Osteoblast (primary cell): ENCODE data around the gene TRMT1L. TPM values are rescaled to one million over a fixed set of nuclear protein-coding genes. Genes with fewer than 3 reads are reported as not detected.
A peak's percentile ranks its signal among the peaks of the same experiment; 100 is the strongest.

Source experiments
- DNase-seq: peaks from one replicate; pipeline ENCODE4 v3.0.0; 2011; ENCODE audit warnings: low spot score, mixed read lengths; ENCODE audit not compliant: insufficient read length; ENCODE audit errors: missing footprints
- H2AFZ ChIP-seq: 2 replicates; pipeline ENCODE4 v1.6.0; 2011; ENCODE audit warnings: mild to moderate bottlenecking, low read length
- H3K27ac ChIP-seq: 2 replicates; pipeline ENCODE4 v1.5.1; 2011; ENCODE audit warnings: mild to moderate bottlenecking, low read depth, low read length, moderate library complexity
- H3K27me3 ChIP-seq: 2 replicates; pipeline ENCODE4 v1.6.0; 2012; ENCODE audit warnings: mild to moderate bottlenecking, control low read depth, inconsistent platforms, low read length, moderate library complexity; ENCODE audit not compliant: insufficient read depth
- H3K36me3 ChIP-seq: 2 replicates; pipeline ENCODE4 v1.5.1; 2011; ENCODE audit warnings: mild to moderate bottlenecking, low read length, control low read depth, moderate library complexity; ENCODE audit not compliant: insufficient read depth
- H3K4me1 ChIP-seq: 2 replicates; pipeline ENCODE4 v1.5.1; 2011; ENCODE audit warnings: mild to moderate bottlenecking, low read length, control low read depth, moderate library complexity; ENCODE audit not compliant: insufficient read depth
- H3K4me2 ChIP-seq: 2 replicates; pipeline ENCODE4 v1.6.0; 2011; ENCODE audit warnings: mild to moderate bottlenecking, low read length; ENCODE audit not compliant: insufficient read depth
- H3K4me3 ChIP-seq: fragments of 200-600 bp; sonication (generic); 3 replicates; pipeline ENCODE4 v1.5.1; 2012; ENCODE audit warnings: mild to moderate bottlenecking, low read length, inconsistent platforms; ENCODE audit not compliant: insufficient read depth
- H3K79me2 ChIP-seq: 2 replicates; pipeline ENCODE4 v1.6.0; 2012; ENCODE audit warnings: mild to moderate bottlenecking, low read length, control low read depth, inconsistent platforms; ENCODE audit not compliant: insufficient read depth
- H3K9me3 ChIP-seq: 2 replicates; pipeline ENCODE4 v1.5.1; 2011; ENCODE audit warnings: low read depth, low read length, control low read depth
- H4K20me1 ChIP-seq: 2 replicates; pipeline ENCODE4 v1.6.0; 2012; ENCODE audit warnings: mild to moderate bottlenecking, low read length, control low read depth; ENCODE audit not compliant: insufficient read depth
- CTCF ChIP-seq: IDR thresholded peaks from 2 replicates; pipeline ENCODE4 v1.5.1; 2011; ENCODE audit warnings: mild to moderate bottlenecking, low read depth, low read length, moderate library complexity; ENCODE audit errors: extremely low read depth
- total RNA-seq: library from RNA; depleted of rRNA; stranded (reverse); fragments of >200 nt; gene quantifications from 2 replicates; pipeline ENCODE4 v1.2.3, GENCODE V29; 2012

The TRMT1L gene
- total RNA-seq, 1 donor = 12.3 TPM

- H3K36me3 ChIP-seq = peaks cover 8% of the 10 kb centered on the region
- no peak overlapping the region for H2AFZ ChIP-seq
- peak overlapping the region; percentile 95 for H3K27ac ChIP-seq
- no peaks in the 10 kb centered on the region for H3K27me3 ChIP-seq
- H3K4me3 ChIP-seq = peak overlapping the region; percentile 91
- H3K9me3 ChIP-seq = no peaks in the 10 kb centered on the region
- H4K20me1 ChIP-seq = no peaks in the 10 kb centered on the region
- H3K79me2 ChIP-seq = peaks cover 30% of the 10 kb centered on the region
- peak; percentile 5 for DNase-seq
- peaks cover 16% of the 10 kb centered on the region for H3K4me1 ChIP-seq
- TF ChIP-seq CTCF = no peak
- peak overlapping the region; percentile 93 for H3K4me2 ChIP-seq
These were observed 1.7 kb downstream of the TRMT1L start for GRCh38 chr1:185154912-185155513.

GRCh38 chr1:185152187-185152767 is 4.5 kb downstream of the TRMT1L start:
- Histone ChIP-seq H3K4me3 (no peak overlapping the region), H3K36me3 (peaks cover 26% of the 10 kb centered on the region), H4K20me1 (no peaks in the 10 kb centered on the region), H3K27ac (no peak overlapping the region), H2AFZ (no peak overlapping the region), H3K9me3 (no peaks in the 10 kb centered on the region), H3K4me1 (peaks cover 11% of the 10 kb centered on the region), H3K4me2 (no peak overlapping the region), H3K79me2 (peaks cover 17% of the 10 kb centered on the region), H3K27me3 (no peaks in the 10 kb centered on the region)
- no peak for TF ChIP-seq CTCF
- DNase-seq = no peak

GRCh38 chr1:185151215-185151614 is 5.5 kb downstream of the TRMT1L start:
- H3K27ac ChIP-seq = no peak overlapping the region
- H3K4me3 ChIP-seq = no peak overlapping the region
- peaks cover 26% of the 10 kb centered on the region for H3K36me3 ChIP-seq
- no peaks in the 10 kb centered on the region for H3K9me3 ChIP-seq
- TF ChIP-seq CTCF = no peak
- no peak overlapping the region for H3K4me2 ChIP-seq
- H4K20me1 ChIP-seq = no peaks in the 10 kb centered on the region
- no peak for DNase-seq
- no peak overlapping the region for H2AFZ ChIP-seq
- peaks cover 15% of the 10 kb centered on the region for H3K79me2 ChIP-seq
- peaks cover 11% of the 10 kb centered on the region for H3K4me1 ChIP-seq
- H3K27me3 ChIP-seq = no peaks in the 10 kb centered on the region

- Histone ChIP-seq H3K27me3 (no peaks in the 10 kb centered on the region), H3K79me2 (no peaks in the 10 kb centered on the region), H3K9me3 (no peaks in the 10 kb centered on the region), H3K36me3 (peaks cover 15% of the 10 kb centered on the region), H3K4me2 (no peak overlapping the region), H3K27ac (peak overlapping the region; percentile 24), H3K4me1 (peaks cover 6% of the 10 kb centered on the region), H2AFZ (no peak overlapping the region), H4K20me1 (no peaks in the 10 kb centered on the region), H3K4me3 (no peak overlapping the region)
- DNase-seq = peak; percentile 42
- TF ChIP-seq CTCF = no peak
These were observed 12.5 kb downstream of the TRMT1L start for GRCh38 chr1:185144233-185144632.
